GM19023 (cell line): ENCODE results near the gene CLN5.
"Not testable (repeated sequence)": the region's sequence is repeated elsewhere in the genome, so short reads cannot be mapped to it uniquely, and the experiment has no call there.

ENCODE experiments used
- ATAC-seq: cut with Tn5 transposase; IDR thresholded peaks from one replicate; pipeline ENCODE4 v1.9.1; 2021; ENCODE audit warnings: mild to moderate bottlenecking, moderate library complexity; ENCODE audit not compliant: unreplicated experiment

CLN5 gene

GRCh38 chr13:76991796-76992547 lies at the start of gene CLN5:
TSS of gene CLN5 (plus strand) at chr13:76992081. CDS start at chr13:76992099, 18 bp downstream.
- peak; percentile 96 for ATAC-seq

- no peak for ATAC-seq
These were observed 49.5 kb upstream of the CLN5 start for GRCh38 chr13:76942363-76942762.

GRCh38 chr13:76943646-76944045 lies 48.2 kb upstream of the CLN5 start:
- ATAC-seq = no peak

- no peak for ATAC-seq
These were observed 47.4 kb upstream of the CLN5 start for GRCh38 chr13:76944456-76944855.

GRCh38 chr13:76948149-76948548 lies 43.7 kb upstream of the CLN5 start, which contains the start of gene ACOD1:
TSS of gene ACOD1 (plus strand) at chr13:76948511. CDS start at chr13:76948559, 48 bp downstream.
- ATAC-seq = no peak

- no peak for ATAC-seq
These were observed 41.8 kb upstream of the CLN5 start for GRCh38 chr13:76950101-76950500.

- no peak for ATAC-seq
These were observed 37.9 kb upstream of the CLN5 start for GRCh38 chr13:76953968-76954367.

- no peak for ATAC-seq
These were observed 37.3 kb upstream of the CLN5 start for GRCh38 chr13:76954538-76954937.

GRCh38 chr13:76955193-76955592 lies 36.7 kb upstream of the CLN5 start:
- no peak for ATAC-seq

- no peak for ATAC-seq
These were observed 36.2 kb upstream of the CLN5 start for GRCh38 chr13:76955661-76956060.

GRCh38 chr13:76958841-76959432 lies 32.9 kb upstream of the CLN5 start:
- ATAC-seq = no peak

- not testable (repeated sequence) for ATAC-seq
These were observed 32.1 kb upstream of the CLN5 start for GRCh38 chr13:76959734-76960133.

GRCh38 chr13:76965759-76966421 lies 26.0 kb upstream of the CLN5 start:
- ATAC-seq = no peak

- ATAC-seq = no peak
These were observed 24.9 kb upstream of the CLN5 start for GRCh38 chr13:76967031-76967430.

- no peak for ATAC-seq
These were observed 23.8 kb upstream of the CLN5 start for GRCh38 chr13:76968041-76968440.

- ATAC-seq = no peak
These were observed 22.2 kb upstream of the CLN5 start for GRCh38 chr13:76969488-76970365.

- ATAC-seq = peak; percentile 53
These were observed 20.7 kb upstream of the CLN5 start for GRCh38 chr13:76971215-76971614.

GRCh38 chr13:76971851-76972829 lies 19.7 kb upstream of the CLN5 start:
- no peak for ATAC-seq

GRCh38 chr13:76973920-76974617 lies 17.8 kb upstream of the CLN5 start:
- ATAC-seq = no peak
